Bronchial epithelial cell (primary cell): Measurements from ENCODE around the gene SHB. TPM values are rescaled to one million over a fixed set of nuclear protein-coding genes. Genes with fewer than 3 reads are reported as not detected.

ENCODE experiments used
- DNase-seq: peaks from one replicate; pipeline ENCODE4 v3.0.0-alpha.2; 2010; ENCODE audit warnings: low read depth
- FAIRE-seq: peaks from 2 replicates; lab custom pipeline; 2011; peaks lifted over from hg19 to GRCh38; lab: Jason Lieb, UNC
- H3K27me3 ChIP-seq: 2 replicates; pipeline ENCODE4 v1.5.1; 2011; ENCODE audit warnings: low read length; ENCODE audit not compliant: control insufficient read depth, insufficient read depth
- H3K36me3 ChIP-seq: 2 replicates; pipeline ENCODE4 v1.5.1; 2011; ENCODE audit warnings: low read length; ENCODE audit not compliant: control insufficient read depth, insufficient read depth
- H3K4me3 ChIP-seq: 2 replicates; pipeline ENCODE4 v1.5.1; 2011; ENCODE audit warnings: mild to moderate bottlenecking, low read depth, low read length, control low read depth
- total RNA-seq: library from RNA; depleted of rRNA; stranded (reverse); fragments of >200 nt; gene quantifications from 2 replicates; pipeline ENCODE4 v1.2.1, GENCODE V29; 2014
- TF ChIP-seq, protein P1 (sequence below): IDR thresholded peaks from 2 replicates; pipeline ENCODE4 v1.5.1; 2011; ENCODE audit warnings: mild to moderate bottlenecking, moderate library complexity, low read length, control low read depth, inconsistent platforms; ENCODE audit not compliant: insufficient read depth, severe bottlenecking

Gene SHB
- total RNA-seq, 1 donor from 2014 or later: 14.5 TPM

DNA sequence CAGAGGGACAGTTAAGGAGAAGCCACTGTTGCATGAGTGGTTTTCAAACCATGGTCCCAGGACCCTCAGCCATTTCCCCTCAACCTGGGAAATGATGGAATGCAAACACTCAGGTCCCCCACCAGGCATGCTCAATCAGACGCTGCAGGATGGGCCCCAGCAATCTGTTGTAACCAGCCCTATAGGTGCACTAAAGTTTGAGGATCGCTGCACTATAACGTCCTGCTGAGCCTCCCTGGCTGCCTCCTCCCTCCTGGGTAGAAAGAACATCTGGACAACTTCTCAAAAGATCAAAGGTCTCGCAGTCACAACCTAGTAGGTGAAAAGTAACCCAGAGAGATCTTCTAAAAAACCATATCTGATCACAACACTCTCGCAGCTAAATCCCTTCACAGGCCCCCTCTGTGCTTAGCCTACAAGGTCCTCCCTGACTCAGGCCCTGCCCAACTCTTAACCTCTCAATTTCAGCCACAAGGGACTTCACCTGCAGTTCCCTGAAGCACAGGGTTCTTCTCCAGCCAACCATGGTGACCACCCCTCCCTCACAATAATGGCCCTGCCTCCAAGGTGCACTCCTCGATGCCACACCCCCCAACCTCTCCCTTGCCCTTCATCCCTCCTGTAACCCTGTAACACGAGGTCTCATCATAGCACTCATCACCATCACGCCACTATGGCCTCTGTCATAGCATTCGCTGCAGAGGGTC lies 3.5 kb downstream of the SHB start:
- Histone ChIP-seq H3K4me3 (no peak overlapping the region), H3K27me3 (no peaks in the 10 kb centered on the region), H3K36me3 (no peaks in the 10 kb centered on the region)
- TF ChIP-seq, protein P1, sequence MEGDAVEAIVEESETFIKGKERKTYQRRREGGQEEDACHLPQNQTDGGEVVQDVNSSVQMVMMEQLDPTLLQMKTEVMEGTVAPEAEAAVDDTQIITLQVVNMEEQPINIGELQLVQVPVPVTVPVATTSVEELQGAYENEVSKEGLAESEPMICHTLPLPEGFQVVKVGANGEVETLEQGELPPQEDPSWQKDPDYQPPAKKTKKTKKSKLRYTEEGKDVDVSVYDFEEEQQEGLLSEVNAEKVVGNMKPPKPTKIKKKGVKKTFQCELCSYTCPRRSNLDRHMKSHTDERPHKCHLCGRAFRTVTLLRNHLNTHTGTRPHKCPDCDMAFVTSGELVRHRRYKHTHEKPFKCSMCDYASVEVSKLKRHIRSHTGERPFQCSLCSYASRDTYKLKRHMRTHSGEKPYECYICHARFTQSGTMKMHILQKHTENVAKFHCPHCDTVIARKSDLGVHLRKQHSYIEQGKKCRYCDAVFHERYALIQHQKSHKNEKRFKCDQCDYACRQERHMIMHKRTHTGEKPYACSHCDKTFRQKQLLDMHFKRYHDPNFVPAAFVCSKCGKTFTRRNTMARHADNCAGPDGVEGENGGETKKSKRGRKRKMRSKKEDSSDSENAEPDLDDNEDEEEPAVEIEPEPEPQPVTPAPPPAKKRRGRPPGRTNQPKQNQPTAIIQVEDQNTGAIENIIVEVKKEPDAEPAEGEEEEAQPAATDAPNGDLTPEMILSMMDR: no peak
- DNase-seq (no peak), FAIRE-seq (no peak)

DNA sequence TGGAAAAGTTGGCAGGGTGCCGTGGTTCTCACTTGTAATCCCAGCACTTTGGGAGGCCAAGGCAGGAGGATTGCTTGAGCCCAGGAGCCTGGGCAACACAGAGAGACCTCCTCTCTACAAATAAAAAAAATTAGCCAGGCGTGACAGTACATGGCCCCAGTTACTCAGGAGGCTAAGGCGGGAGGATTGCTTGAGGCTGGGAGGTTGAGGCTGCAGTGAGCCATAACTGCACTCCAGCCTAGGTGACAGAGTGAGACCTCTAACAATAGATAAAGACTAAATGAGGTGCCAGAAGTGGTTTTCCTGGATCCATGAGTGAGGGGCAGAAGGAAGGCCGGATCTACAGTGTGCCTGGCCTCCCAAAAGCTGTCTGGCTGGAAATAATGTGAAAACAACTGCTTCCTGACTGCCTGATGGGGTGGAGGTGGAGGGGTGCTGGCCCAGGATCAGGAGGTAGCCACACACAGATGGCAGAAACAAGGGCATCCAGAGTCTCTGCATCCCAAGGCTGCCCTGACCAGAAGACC lies 4.1 kb downstream of the SHB start:
- FAIRE-seq (no peak), DNase-seq (no peak)
- TF ChIP-seq, protein P1: no peak
- no peaks in the 10 kb centered on the region for H3K27me3 ChIP-seq
- no peak overlapping the region for H3K4me3 ChIP-seq
- H3K36me3 ChIP-seq: no peaks in the 10 kb centered on the region

DNA sequence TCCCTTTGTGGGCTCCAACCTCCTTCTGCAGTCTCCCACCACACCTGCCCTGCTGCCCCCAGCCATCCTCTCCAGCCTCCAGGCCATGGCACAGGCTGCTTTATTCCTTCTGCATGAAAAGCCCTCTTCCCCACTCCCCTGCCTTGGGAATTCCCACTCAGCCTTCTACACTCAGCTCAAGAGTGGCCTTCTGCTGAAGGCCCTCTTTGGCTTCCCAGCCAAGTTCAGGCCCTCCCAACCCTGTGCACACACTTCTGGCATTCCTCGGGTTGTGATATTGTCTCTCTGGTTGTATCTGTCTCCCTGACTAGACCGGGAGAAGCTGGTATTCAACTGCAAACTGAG lies 5.7 kb downstream of the SHB start:
- Histone ChIP-seq H3K27me3 (no peaks in the 10 kb centered on the region), H3K36me3 (no peaks in the 10 kb centered on the region), H3K4me3 (no peak overlapping the region)
- FAIRE-seq: no peak
- TF ChIP-seq, protein P1: no peak
- no peak for DNase-seq

DNA sequence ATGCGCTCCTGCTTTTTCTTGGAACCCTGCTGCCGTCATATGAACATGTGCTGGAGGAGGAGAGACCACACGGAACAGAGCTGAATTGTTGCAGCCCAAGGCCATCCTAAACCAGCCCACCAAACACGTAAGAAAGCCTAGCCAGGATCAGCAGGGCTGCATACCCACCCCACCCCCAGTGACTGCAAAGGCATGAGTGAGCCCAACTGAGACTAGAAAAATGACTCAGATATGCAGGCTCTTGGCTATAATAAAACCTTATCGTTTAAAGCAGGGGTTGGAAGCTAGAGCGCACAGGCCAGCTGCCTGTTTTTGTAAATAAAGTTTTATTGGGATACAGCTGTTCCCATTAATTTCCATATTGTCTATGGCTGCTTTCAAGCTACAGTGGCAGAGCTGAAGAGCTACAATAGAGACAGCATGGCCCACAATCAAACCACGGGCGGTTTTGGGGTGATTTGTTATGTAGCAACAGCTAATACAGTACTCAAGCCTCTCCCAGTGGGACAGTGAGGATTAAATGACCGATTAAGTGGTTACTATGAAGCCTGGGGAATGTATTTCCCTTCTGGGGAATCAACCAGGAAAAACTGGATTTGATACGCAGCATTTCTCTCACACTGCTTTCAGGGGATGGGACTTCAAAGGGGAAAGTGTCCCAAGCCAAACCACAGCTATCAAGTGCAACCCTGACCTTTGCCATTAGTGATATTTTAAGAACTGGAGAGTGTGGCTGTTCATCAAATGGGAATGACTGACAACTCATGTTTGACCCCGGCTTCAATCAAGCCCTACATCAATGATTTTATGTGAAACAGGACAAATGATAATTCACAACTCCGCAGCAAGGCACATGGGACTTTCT lies 6.3 kb downstream of the SHB start:
- FAIRE-seq: no peak
- TF ChIP-seq, protein P1: no peak

DNA sequence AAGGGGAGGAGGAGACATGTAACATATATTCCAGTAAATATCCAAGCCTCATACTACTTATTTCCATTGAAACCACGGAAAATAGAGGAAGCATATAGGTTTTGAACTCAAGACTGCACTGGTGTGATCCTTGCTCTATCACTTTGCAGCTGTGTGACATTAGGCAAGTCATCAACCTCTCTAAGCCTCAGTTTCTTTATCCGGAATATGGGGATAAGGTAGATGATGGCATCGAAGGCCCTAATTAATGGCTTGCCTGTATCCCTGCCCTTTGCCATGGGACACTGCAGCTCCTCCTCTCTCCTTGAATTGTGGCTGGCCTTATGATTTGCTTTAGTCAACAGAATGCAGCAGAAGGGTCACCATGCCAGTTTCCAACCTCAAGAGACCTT lies 6.9 kb downstream of the SHB start:
- no peaks in the 10 kb centered on the region for H3K27me3 ChIP-seq
- TF ChIP-seq, protein P1: no peak
- no peak for FAIRE-seq
- no peak overlapping the region for H3K4me3 ChIP-seq
- no peak for DNase-seq
- H3K36me3 ChIP-seq: no peaks in the 10 kb centered on the region

More for the DNA sequence above, 6.3 kb downstream of the SHB start:
- Histone ChIP-seq H3K4me3 (no peak overlapping the region), H3K36me3 (no peaks in the 10 kb centered on the region), H3K27me3 (no peaks in the 10 kb centered on the region)
- peak; percentile 52 for DNase-seq
